HG03558 (cell line): Measurements from ENCODE around the gene ZNF44.
"Not testable (repeated sequence)": the region's sequence is repeated elsewhere in the genome, so short reads cannot be mapped to it uniquely, and the experiment has no call there.

Experiments
- ATAC-seq: cut with Tn5 transposase; IDR thresholded peaks from one replicate; pipeline ENCODE4 v1.9.1; 2021; ENCODE audit warnings: moderate number of reproducible peaks; ENCODE audit not compliant: unreplicated experiment; ENCODE audit errors: extremely low read depth

ZNF44 gene

DNA sequence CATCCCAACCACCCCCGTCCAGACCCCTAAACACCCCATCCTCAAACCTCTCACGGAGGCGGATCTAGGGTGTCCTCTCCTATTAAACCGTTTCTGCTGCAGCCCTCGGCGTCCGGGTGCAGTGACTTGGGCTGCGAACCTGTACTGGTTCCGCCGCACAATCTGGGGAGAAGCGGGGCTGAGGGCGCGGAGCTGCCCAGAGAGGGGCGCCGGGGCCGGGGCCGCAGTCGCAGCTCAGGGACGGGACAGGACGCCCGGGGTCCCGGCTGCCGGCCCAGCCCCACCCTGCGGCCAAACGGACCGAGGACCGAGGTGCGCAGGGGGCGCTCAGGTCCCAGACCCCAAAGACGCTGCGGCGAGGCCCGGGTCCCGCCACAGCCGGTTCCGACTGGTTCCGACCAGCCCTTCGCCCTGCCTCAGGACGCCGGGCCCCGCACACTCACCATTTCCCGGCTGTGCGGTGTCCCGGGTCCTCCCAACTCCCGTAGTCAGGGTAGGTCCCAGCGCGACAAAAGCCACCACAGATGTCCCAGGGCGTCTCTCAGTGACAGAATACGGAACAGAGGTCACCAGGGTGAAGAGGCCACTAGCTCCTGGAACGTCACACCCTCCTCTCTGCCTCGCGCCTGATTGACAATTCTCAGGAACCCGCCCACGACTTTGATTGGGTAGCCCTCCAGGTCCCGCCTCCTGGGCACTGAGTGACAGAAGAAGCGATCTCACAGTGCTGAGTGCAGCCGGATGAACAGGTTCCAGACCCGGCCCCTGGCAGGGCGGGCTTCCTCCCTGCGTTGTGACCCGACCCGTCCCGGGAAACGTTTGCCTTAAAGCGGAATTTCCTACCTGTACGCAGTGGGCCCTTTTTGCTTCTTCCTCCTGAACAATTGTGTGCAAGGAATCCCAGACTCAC, at the start of gene ZNF44:
ZNF44 (minus strand) TSS at position 635 of the 910 bp plus-strand sequence; CDS start at position 446, 189 bp downstream.
- peak; percentile 64 for ATAC-seq

- peak; percentile 60 for ATAC-seq
Observed at GRCh38 chr19:12333162-12334159, 38.8 kb upstream of the ZNF44 start, which contains the start of gene ZNF563. ZNF563 (minus strand) TSS chr19:12333633; CDS start chr19:12333482, 151 bp downstream.

DNA sequence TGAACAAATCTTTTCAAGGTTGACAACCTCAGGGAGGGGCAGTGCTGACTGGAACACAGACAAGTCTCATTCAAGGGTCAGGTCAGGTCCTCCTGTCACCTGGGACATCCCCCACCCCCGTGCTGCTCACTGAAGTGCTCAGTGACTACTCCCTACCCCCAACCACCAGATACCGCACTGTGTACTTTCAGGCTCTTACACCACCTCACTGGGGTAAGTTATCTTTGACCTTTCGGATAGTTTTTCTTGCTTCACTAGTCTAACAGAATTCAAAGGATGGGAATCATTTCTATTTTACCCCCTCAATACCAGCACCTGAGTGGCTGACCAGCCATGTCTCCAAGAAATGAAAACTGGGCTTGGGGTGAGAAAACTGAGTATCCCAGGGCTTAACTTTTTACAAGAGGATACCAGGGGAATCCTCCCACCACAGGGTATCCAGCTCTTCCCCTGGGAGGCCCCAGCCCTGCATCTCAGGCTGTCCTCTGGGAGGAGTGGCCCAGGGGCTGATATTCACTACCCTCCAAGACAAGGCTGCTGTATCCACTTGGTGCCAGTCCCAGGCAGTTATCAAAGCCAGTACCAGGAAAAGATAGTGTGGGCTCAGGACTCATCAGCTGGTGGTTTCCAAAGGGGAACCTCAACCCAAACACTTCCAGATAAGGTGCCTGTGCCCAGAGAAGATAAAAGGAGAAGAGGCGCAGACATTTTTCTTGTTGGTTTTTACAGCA, 36.7 kb upstream of the ZNF44 start:
- no peak for ATAC-seq

GRCh38 chr19:12330340-12330739, 35.7 kb upstream of the ZNF44 start:
- ATAC-seq, result no peak

DNA sequence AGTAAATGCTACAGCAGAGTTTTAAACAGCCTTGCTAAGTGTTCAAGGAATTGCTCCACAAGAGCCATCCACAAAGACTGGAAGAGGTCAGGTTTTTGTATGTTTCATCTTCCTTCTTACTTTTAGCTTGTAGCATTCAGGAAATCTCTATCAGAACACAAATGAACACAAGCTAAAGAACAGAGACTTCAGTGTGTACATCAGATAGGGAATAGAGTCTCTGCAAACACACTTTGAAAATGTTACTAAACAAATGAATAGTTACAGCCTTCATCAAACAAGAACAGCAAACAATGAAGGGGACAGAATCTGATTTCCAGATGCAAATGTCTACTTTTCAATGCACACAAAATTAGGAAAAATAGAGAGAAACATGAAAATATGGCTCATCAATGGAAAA, 31.0 kb upstream of the ZNF44 start:
- no peak for ATAC-seq

- ATAC-seq, result no peak
Observed at GRCh38 chr19:12318782-12319413, 24.2 kb upstream of the ZNF44 start.

- no peak for ATAC-seq
Observed at GRCh38 chr19:12314553-12314952, 19.9 kb upstream of the ZNF44 start.

- not testable (repeated sequence) for ATAC-seq
Observed at GRCh38 chr19:12308891-12309290, 14.2 kb upstream of the ZNF44 start.

- ATAC-seq, result no peak
Observed at GRCh38 chr19:12295191-12295590, 508 bp upstream of the ZNF44 start.

DNA sequence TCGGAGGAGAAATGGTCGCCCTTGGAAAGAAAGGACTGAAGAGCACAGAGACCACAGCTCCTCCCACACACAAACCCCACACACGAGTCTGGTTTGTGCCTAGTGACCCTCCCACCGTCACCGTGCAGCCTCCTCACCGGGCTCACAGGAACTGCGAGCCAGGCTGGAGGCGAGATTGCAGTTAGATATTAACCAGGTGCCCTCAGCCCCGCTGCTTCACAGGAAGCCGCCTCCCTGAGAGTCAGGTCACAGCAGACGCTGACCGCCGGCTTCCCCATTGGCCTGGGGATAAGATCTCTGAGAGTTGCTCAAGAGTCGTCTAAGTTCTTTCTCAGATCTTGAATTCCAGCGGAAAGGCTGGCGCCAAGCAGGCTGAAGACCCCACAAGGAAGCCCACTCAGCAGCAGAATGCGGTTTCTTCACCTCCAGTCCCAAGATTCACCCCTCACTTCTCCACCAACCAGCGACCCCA, 870 bp downstream of the ZNF44 start:
- ATAC-seq, result no peak

DNA sequence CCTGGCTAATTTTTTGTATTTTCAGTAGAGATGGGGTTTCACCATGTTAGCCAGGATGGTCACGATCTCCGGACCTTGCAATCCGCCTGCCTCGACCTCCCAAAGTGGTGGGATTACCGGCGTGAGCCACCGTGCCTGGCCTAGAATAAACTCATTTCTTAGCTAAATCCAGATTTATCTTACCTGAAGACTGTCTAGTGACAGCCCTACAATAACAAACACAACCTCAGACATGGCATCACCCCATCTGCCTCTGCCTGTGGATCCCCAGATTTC, 5.0 kb downstream of the ZNF44 start:
- ATAC-seq, result no peak

DNA sequence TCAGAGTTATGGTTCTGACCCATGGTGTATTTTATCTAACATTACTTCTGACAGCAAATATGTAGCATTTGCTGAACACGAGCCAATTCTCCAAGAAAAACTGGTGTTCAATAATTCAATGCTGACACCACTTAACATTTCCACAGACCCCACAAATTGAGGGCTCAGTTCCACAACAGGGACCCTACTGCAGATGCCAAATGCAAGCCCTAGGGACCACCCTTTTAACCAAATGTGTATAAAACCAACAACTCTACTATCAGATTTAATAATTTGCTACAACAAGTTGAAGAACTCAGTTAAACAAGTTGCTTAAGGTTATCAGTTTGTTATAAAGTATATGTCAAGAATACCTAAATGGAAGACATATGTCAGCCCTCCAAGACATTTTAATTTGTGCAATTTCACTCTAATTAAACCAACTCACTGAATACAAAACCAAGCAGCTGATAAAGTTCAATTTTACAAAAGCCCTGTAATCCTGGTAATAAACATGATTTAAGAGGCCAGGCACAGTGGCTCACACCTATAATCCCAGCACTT, 6.7 kb downstream of the ZNF44 start:
- ATAC-seq, result no peak

- ATAC-seq, result no peak
Observed at GRCh38 chr19:12284631-12285030, 10.1 kb downstream of the ZNF44 start.

- ATAC-seq, result no peak
Observed at GRCh38 chr19:12284226-12284625, 10.5 kb downstream of the ZNF44 start.

GRCh38 chr19:12278713-12279112, 16.0 kb downstream of the ZNF44 start:
- ATAC-seq, result no peak

DNA sequence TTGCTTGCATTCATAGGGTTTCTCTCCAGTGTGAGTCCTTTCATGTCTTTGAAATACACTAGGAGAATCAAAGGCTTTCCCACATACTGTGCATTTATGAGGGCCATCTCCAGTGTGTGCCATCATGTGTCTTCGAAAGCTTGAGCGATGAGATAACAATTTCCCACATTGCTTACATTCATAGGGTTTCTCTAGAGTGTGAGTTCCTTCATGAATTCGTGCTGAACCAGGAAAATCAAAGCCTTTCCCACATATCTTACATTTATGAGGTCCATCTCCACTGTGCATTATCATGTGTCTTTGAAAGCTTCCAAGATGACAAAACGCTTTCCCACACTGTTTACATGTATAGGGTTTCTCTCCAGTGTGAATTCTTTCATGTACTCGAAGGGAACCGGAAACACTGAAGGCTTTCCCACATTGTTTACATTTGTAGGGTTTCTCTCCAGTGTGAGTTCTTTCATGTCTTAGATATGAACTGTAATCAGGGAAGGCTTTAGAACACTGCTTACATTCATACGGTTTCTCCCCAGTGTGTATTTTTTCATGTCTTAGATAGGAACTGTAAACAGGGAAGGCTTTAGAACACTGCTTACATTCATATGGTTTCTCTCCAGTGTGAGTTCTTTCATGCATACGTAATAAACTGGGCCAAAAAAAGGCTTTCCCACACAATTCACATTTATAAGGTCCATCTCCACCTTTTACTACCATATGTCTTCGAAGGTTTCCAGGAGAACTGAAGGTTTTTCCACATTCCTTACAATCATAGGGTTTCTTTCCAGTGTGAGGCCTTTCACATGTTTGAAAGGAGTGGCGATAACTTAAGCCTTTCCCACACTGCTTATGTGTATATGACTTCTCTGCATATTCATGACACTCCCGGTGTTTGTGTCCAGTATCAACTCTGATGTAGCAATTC, 21.4 kb downstream of the ZNF44 start:
- no peak for ATAC-seq

- ATAC-seq, result no peak
Observed at GRCh38 chr19:12272386-12272785, 22.3 kb downstream of the ZNF44 start.

DNA sequence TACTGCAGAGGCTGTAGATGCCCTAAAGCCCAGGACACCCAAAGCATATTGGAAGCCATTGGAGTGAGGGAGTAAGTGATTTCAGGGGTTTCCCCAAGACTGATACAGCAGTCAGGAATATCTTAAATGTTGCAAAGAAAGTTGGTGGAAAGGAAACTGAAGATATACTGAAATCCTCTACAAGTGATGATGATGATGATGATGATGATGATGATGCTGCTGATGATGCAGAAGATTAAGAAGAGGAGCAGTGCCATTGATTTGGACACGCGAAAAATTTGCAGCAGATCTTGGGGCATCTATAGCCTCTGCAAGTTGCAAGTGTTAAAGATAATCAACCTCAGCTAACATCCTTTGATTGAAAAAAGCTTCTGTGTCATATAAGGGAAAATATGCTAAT, 23.8 kb downstream of the ZNF44 start:
- ATAC-seq, result no peak
